Right ventricle myocardium superior (tissue), 1 donor: Measurements from ENCODE around the gene FGA. TPM values are rescaled to one million over a fixed set of nuclear protein-coding genes. Genes with fewer than 3 reads are reported as not detected.

Source experiments
- ATAC-seq: fragments of 200-7000 bp; cut with Tn5 transposase; one replicate; pipeline ENCODE4 v1.9.1; 2020; ENCODE audit warnings: mild to moderate bottlenecking; ENCODE audit not compliant: poor library complexity
- DNase-seq: peaks from one replicate; pipeline ENCODE4 v3.0.0-alpha.2; 2020
- intact Hi-C: fragments of 100-400 bp; cut with DNase I; formaldehyde crosslinking; loops from one replicate; pipeline ENCODE4 v1.11.2; 2022
- total RNA-seq: library from RNA; stranded (reverse); fragmentation: NEBNext Ultra II Directional; extraction: Animal tissue kit (Norgen Biotek cat#: 25700); gene quantifications from one replicate; pipeline ENCODE4 v1.2.1, GENCODE V29; 2021
- donor health status: DM: no; HTN: yes; CAD: no; lungs with severe emphysema.

FGA gene
- total RNA-seq, 1 donor from 2014 or later = 0.46 TPM

DNA sequence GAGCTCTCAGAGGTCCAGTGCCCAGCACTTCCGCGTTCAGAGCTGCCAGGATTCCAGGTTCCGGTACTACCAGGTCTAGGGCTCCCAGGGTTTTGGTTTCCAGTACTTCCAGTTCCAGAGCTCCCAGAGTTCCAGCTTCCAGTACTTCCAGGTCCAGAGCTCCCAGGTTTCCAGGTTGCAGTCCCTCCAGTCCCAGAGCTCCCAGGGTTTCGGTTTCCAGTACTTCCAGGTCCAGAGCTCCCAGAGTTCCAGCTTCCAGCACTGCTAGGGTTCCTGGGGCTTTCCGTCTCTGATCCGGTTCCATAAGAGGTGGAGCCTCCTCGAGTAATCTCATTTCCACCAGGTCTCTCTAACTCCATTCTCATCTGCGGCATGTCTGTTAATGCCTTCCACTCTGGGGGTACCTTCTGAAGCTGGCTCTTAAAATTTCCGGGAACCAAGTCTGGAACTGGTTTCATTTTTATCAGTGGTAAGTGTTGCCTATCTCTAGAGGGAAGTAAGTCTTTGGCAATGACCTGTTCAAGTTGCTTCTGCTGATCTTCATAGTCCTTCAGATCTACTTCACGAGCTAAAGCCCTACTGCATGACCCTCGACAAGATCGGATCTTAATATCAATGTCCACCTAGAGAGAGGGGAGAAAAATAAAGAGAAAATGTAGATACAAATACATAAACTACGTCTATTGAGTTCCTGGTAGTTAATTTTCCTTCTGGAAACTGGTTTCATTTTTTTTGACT, 4.1 kb downstream of the FGA start:
- DNase-seq = no peak
- intact Hi-C loops = no loop called here
- ATAC-seq = no peak

DNA sequence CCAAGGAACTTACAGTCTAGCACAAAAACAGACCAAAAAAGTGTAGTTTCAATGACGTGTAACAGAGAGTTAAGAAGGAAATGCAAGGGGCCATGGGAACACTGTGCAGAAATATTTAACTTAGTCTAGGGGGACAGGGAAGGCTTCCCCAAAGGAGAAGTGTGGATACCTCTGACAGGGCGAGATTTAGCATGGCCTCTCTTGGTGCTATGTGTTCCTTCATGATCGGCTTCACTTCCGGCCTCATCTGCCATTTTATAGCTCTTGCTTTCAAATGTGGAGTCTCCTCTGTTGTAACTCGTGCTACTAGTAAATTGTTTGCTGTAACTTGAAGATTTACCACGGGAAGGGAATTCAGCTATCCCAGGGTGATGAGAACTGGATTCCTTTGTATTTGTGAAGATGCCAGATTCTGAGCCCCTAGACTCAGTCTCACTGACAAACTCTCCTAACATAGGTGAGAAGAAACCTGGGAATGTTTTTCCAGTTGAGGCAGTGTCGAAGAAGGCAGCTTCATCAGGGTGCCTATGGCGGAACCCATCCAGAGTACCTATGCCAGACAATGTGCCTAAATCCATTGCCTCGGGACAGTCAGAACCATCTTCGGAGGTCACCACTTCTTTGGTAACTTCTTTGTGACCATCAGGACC, 5.0 kb downstream of the FGA start:
- ATAC-seq (no peak), DNase-seq (no peak)
- intact Hi-C loops = no loop called here

DNA sequence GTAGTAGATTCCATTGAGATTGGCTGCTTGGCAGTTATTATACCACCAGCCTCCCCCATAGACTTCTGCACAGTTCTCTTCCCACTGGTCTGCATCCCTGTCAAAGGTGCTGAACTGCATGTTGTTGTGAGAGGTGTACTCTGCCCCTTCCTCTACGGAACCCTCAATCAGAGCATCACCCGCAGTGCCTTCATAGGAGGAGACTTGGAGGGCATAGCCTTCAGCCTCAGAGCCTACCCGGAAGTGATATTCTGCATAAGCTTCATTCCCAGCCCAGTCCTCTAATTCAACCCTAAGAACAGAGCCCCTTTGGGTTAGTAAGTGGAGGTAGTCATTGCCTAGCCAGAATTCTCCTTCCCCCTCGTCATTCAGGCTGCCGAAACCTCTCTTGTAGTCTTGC, 6.3 kb downstream of the FGA start:
- DNase-seq (no peak), ATAC-seq (no peak)
- intact Hi-C loops = no loop called here

DNA sequence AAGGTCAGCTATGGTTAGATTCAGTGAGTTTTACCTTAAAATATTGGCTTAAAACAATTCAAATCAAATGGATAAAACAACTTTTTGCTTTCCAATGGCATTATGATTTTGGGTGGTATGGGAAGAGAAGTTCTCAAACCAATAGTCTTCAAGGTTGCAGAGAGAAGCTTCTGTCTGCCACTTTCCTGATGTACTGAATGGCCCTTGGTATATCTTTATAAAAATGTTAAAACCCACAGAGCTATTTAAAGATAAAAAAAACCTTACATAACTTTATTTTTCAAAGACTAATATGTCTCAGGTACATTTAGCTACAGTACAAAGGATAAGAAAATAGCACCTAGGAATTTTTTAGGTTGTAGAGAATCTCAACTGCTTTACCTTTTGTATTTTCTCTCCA, 6.9 kb downstream of the FGA start:
- intact Hi-C loops = no loop called here
- no peak for DNase-seq
- ATAC-seq = no peak

DNA sequence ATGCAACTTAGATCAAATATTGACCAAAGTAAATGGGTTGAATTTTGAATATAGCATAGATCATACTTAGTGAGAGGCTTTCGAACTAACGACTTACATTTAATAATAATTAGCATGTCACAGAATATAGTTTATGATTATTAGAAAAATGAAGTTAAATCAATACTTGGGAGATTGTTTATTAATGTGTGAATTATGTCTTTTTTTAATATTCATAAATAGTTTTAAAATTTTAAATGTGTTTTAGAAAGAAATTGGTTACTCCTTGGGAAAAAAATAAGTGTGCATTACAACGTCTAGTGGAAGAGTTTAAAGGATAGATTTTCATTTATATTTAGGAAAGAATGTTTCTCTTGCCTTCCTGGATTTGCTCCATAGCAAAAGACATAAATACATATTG, 7.3 kb downstream of the FGA start:
- no peak for DNase-seq
- intact Hi-C loops = no loop called here
- no peak for ATAC-seq

DNA sequence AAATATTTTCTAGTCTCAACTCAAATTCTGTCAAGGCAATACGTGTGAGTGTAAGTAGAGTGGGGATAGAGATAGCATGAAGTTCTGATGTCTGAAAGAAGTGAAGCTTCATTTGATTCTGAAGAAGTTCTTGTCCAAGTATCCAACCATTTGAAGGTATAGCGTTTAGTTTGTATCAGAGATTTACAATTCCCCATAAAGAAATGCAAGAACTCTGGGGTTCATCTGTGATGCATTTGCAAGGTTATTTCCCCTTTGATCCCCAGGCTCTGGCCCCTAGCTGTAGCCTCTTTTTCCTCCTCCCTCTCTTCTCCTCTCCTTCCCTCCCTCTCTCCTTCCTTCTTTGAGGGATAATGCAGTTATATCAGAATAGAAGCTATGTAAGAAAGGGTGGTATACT, 7.8 kb downstream of the FGA start:
- intact Hi-C loops = no loop called here
- no peak for DNase-seq
- no peak for ATAC-seq

DNA sequence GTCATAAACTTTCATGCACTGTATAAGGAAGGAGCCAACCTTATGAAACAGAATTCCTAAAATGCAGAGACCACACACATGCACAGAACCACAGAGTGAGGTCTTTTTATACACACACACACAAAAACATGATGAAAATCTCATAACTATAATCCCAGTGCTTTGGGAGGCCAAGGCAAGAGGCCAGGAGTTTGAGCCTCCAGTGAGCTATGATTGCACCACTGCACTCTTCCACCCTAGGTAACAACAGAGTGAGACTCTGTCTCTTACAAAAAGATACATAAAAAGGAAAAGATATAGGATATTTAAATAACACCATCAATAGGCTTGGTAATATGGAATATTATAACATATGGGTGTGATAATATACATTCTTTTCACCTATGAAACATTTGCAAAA, 10.6 kb downstream of the FGA start:
- DNase-seq (no peak), ATAC-seq (no peak)
- intact Hi-C loops = no loop called here

DNA sequence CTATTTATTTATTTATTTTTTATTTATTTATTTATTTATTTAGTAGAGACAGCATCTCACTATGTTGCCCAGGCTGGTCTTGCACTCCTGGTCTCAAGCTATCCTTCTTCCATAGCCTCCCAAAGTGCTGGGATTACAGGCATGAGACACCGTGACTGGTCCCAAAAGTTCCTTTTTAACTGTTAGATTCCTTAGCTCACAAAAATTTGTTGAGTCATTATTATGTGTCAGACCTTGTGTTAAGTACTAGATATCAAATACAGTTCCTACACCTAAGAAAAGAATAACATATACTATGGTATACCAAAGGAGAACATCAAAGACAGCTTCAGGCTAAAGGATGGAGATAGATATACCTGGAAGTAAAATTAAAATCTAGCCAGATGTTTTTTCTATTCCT, 11.6 kb downstream of the FGA start:
- ATAC-seq (no peak), DNase-seq (no peak)
- intact Hi-C loops = no loop called here

DNA sequence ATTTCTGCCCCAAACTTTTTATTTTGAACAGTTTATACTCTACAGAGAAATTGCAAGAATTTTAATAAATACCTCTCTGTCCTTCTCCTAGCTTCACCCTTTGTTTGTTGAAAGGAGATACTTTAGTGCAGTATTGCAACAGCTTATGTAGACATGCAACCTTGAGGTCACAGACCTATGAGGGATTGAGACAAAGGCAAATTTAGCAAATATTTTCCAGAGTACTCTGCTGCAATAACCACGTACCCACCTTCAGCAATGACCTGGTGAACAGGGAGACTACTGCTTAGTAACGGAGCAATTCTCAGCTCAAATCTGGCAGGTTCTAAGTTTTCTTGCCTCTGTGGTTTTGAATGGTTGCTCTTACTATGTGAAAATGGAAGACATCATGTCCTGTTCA, 13.2 kb downstream of the FGA start:
- DNase-seq (no peak), ATAC-seq (no peak)
- intact Hi-C loops = no loop called here

DNA sequence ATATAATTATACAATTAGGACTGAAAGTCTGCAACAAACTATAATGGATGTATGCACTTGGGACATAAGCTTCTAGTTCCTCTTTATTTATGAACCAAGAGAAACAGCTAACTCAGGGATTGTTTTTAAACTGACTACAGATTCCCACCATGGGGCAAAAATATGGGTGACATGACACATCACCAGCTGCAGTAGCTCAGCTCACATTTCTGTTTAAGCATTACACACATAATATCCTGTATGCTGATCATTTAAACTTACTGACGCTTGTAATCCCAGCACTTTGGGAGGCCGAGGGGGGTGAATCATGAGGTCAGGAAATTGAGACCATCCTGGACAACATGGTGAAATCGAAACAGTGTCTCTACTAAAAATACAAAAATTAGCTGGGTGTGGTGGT, 16.2 kb downstream of the FGA start:
- no peak for DNase-seq
- intact Hi-C loops = no loop called here
- no peak for ATAC-seq

DNA sequence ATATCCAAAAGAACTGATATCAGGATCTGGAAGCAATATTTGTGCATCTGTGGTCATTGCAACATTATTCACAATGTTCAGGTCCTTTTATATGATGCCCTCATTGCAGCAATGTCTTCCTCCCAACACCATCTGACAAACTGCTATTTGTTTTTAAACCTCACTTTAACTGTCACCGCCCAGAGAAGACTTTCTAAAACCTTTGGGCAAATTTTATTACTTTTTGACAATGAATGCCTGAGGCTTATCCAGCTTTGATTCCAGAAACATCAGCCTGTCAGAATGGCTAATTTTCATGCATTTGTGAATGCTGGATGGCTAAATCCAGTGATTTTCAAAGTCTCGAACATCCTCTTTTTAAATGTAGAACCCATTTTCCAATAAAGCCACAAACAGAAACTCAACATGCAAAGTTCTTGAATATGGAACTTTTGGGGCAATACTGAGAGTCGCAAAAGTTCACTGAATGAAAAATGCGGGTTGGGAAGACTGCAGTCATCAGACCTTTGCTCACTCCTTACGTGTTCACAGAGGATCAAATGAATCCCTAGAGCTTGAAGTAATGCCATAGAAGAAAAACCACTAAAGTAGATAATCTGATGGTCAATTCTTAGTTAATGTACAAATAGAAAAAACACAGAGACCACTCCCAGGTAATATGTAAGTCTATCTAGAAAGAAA, 17.2 kb downstream of the FGA start:
- no peak for DNase-seq
- intact Hi-C loops = no loop called here
- ATAC-seq = no peak

DNA sequence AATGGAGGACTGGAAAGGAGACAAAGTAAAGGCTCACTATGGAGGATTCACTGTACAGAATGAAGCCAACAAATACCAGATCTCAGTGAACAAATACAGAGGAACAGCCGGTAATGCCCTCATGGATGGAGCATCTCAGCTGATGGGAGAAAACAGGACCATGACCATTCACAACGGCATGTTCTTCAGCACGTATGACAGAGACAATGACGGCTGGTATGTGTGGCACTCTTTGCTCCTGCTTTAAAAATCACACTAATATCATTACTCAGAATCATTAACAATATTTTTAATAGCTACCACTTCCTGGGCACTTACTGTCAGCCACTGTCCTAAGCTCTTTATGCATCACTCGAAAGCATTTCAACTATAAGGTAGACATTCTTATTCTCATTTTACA, 21.0 kb downstream of the FGA start:
- DNase-seq (no peak), ATAC-seq (no peak)
- intact Hi-C loops = no loop called here

DNA sequence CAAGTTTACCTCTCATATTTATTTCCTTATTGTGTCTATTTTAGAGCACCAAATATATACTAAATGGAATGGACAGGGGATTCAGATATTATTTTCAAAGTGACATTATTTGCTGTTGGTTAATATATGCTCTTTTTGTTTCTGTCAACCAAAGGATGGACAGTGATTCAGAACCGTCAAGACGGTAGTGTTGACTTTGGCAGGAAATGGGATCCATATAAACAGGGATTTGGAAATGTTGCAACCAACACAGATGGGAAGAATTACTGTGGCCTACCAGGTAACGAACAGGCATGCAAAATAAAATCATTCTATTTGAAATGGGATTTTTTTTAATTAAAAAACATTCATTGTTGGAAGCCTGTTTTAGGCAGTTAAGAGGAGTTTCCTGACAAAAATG, 21.5 kb downstream of the FGA start:
- intact Hi-C loops = no loop called here
- DNase-seq = no peak
- no peak for ATAC-seq

DNA sequence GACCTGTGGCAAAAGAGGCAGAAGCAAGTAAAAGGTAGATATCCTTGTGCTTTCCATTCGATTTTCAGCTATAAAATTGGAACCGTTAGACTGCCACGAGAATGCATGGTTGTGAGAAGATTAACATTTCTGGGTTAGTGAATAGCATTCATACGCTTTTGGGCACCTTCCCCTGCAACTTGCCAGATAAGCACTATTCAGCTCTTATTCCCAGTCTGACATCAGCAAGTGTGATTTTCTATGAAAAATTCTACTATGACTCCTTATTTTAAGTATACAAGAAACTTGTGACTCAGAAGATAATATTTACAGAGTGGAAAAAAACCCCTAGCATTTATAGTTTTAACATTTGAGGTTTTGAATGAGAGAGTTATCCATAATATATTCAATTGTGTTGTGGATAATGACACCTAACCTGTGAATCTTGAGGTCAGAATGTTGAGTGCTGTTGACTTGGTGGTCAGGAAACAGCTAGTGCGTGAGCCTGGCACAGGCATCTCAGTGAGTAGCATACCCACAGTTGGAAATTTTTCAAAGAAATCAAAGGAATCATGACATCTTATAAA, 23.8 kb downstream of the FGA start:
- intact Hi-C loops = no loop called here
- DNase-seq (no peak), ATAC-seq (no peak)

DNA sequence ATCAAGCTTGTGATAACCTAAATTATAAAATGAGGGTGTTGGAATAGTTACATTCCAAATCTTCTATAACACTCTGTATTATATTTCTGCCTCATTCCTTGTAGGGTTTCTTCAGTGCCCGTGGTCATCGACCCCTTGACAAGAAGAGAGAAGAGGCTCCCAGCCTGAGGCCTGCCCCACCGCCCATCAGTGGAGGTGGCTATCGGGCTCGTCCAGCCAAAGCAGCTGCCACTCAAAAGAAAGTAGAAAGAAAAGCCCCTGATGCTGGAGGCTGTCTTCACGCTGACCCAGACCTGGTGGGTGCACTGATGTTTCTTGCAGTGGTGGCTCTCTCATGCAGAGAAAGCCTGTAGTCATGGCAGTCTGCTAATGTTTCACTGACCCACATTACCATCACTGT, 24.8 kb downstream of the FGA start:
- no peak for ATAC-seq
- DNase-seq = no peak

DNA sequence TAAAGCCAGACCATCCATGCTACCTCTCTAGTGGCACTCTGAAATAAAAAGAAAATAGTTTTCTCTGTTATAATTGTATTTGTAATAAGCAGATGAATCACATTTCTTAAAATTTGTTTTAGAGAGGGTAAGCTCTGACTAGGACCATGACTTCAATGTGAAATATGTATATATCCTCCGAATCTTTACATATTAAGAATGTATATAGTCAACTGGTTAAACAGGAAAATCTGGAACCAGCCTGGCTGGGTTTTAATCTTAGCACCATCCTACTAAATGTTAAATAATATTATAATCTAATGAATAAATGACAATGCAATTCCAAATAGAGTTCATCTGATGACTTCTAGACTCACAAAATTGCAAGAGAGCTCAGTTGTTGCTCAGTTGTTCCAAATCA, 26.2 kb downstream of the FGA start:
- ATAC-seq = no peak
- DNase-seq = no peak
- intact Hi-C loops = no loop called here

More for the DNA sequence above, 24.8 kb downstream of the FGA start:
- intact Hi-C loops = no loop called here

DNA sequence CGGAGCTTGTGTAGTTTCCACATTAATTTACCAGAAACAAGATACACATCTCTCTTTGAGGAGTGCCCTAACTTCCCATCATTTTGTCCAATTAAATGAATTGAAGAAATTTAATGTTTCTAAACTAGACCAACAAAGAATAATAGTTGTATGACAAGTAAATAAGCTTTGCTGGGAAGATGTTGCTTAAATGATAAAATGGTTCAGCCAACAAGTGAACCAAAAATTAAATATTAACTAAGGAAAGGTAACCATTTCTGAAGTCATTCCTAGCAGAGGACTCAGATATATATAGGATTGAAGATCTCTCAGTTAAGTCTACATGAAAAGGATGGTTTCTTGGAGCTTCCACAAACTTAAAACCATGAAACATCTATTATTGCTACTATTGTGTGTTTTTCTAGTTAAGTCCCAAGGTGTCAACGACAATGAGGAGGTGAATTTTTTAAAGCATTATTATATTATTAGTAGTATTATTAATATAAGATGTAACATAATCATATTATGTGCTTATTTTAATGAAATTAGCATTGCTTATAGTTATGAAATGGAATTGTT, 27.8 kb downstream of the FGA start, which contains the start of gene FGB:
Gene FGB, plus strand, starts transcription at position 315 of the 558 bp plus-strand sequence. Its CDS starts 8 bp downstream, at position 323.
- ATAC-seq = no peak

DNA sequence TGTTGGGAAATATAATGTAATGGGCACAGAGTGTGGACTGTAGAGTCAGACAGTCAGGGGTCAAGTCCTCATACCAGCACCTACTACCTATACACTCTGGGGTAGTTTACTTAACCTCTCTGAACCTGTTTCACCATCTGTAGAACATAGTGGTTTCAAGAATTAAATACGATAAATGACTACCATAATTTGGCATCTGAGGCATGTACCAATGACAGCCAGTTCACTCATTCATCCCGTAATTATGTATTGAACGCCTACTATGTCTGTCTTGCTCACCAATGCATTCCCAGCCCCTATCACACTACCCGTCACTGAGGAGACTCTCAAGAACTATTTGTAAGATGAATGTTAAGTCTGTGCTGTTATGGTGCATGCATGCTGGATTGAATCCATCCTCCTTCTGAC, 29.7 kb downstream of the FGA start:
- ATAC-seq (no peak), DNase-seq (no peak)
- intact Hi-C loops = no loop called here

More for the DNA sequence above, 27.8 kb downstream of the FGA start, which contains the start of gene FGB:
- DNase-seq = no peak
- intact Hi-C loops = no loop called here

DNA sequence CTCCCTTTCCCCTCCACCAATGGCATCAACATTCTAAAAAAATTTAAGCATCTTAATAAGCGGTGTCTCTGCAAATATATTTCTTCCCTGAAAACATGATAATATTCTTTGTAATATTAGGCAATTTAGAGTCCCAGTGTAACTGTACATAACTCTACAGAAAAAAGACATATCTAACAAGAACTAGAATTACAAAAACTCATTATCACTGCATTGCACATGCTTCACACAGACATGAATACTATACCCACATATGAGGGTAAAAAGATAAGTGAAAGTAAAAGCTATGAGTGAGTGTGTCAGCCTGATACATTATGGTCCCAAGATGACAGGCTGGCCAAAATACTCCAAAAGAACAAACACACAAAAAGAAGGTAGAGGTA, 30.1 kb downstream of the FGA start:
- DNase-seq (no peak), ATAC-seq (no peak)
- intact Hi-C loops = no loop called here
